ENCODE measurements around the gene MX1. TPM values are rescaled to one million over a fixed set of nuclear protein-coding genes. Genes with fewer than 3 reads are reported as not detected.

The MX1 gene, protein sequence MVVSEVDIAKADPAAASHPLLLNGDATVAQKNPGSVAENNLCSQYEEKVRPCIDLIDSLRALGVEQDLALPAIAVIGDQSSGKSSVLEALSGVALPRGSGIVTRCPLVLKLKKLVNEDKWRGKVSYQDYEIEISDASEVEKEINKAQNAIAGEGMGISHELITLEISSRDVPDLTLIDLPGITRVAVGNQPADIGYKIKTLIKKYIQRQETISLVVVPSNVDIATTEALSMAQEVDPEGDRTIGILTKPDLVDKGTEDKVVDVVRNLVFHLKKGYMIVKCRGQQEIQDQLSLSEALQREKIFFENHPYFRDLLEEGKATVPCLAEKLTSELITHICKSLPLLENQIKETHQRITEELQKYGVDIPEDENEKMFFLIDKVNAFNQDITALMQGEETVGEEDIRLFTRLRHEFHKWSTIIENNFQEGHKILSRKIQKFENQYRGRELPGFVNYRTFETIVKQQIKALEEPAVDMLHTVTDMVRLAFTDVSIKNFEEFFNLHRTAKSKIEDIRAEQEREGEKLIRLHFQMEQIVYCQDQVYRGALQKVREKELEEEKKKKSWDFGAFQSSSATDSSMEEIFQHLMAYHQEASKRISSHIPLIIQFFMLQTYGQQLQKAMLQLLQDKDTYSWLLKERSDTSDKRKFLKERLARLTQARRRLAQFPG
- total RNA-seq (2014; rRNA removed; shearing (Covaris generic)): 10.1 and 11.4 TPM in 2 replicates

DNA sequence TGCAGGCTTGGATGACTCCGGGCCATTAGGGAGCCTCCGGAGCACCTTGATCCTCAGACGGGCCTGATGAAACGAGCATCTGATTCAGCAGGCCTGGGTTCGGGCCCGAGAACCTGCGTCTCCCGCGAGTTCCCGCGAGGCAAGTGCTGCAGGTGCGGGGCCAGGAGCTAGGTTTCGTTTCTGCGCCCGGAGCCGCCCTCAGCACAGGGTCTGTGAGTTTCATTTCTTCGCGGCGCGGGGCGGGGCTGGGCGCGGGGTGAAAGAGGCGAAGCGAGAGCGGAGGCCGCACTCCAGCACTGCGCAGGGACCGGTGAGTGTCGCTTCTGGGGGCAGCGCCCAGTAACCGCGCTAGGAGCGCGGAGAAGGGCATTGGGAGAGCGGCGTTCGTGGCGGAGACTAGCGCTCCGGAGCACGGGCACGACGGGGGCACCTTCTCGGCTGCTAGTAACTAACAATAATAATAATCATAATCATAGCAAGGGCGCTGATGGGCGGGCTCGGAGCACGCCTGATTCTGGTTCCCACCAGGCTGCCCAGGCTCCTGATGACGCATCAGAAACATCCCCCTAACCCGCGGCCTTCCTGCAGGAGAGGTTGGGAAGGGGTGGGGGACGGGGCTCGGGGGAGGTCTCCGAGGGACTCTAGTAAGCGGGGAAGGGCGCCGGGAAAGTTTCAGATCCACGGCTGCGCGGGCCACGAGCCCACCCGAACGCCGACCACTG is at the start of gene MX1:
TSS of gene MX1 (plus strand) at position 286 of the 722 bp plus-strand sequence. CDS start 5,832 bp downstream, outside the sequence.
- no peak for DNase-seq (ENCODE audit: low spot score)

DNA sequence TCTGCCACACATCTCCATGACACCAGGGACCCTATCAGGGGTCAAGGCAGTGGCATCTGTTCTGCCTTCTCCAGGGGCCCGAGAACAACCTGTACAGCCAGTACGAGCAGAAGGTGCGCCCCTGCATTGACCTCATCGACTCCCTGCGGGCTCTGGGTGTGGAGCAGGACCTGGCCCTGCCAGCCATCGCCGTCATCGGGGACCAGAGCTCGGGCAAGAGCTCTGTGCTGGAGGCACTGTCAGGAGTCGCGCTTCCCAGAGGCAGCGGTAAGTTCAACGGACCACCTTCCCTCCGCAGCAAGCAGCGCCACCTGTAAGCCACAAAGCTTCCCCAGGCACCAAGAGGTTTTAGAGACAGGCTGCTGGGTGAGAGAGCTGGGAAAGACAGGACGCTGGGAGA is 48.3 kb upstream of the MX1 start:
- DNase-seq (ENCODE audit: low spot score): no peak

DNA sequence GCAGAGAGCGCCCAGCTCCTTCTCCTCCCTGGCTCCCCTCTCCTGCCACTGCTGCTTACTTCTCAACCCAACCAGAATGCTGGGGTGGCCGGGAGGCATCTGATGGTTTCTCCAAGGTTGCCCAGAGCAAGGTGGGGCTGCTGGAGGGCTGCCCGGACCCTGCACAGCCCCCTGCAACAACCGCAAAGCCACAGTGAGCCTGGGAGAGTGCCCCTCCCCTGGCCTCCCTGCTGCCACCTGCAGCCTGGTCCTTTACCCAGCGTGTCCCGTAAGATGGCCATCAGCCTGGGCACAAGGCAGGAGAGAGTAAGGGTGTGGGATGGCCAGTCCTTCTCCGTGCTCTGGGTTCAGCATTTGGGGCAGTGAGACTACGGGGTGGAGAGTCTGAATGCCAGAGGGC is 47.2 kb upstream of the MX1 start:
- DNase-seq (ENCODE audit: low spot score): no peak

DNA sequence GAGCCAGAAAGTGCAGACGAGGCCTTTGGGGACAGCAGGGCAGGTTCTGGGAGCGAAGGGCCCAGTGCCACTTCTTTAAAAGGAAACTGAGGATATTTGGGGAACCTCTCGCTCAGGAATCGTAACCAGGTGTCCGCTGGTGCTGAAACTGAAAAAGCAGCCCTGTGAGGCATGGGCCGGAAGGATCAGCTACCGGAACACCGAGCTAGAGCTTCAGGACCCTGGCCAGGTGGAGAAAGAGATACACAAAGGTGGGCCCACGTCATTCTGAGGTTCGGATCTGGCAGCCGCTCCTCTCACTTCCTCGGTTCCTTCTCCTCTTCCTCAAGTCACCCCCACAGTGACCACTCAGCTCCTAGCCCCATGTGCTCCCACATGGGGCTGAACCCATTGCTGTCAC is 46.1 kb upstream of the MX1 start:
- DNase-seq (ENCODE audit: low spot score): no peak

DNA sequence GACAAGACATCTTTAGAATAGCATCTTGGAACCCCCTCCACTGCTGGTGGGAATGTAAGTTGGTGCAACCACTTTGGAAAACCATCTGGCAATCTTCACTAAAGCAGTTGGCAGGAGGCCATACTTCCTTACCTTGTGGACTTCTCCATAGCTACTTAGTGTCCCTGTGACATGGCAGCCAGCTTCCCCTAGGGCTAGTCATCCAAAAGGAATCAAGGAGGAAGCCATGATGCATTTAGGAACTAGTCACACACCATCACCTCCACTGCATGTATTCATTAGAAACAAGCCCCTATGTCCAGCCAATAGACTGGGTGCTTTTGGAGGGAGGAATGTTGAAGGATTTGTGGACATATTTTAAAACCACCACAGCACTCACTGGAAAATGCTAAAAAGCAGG is 44.3 kb upstream of the MX1 start:
- no peak for DNase-seq (ENCODE audit: low spot score)

DNA sequence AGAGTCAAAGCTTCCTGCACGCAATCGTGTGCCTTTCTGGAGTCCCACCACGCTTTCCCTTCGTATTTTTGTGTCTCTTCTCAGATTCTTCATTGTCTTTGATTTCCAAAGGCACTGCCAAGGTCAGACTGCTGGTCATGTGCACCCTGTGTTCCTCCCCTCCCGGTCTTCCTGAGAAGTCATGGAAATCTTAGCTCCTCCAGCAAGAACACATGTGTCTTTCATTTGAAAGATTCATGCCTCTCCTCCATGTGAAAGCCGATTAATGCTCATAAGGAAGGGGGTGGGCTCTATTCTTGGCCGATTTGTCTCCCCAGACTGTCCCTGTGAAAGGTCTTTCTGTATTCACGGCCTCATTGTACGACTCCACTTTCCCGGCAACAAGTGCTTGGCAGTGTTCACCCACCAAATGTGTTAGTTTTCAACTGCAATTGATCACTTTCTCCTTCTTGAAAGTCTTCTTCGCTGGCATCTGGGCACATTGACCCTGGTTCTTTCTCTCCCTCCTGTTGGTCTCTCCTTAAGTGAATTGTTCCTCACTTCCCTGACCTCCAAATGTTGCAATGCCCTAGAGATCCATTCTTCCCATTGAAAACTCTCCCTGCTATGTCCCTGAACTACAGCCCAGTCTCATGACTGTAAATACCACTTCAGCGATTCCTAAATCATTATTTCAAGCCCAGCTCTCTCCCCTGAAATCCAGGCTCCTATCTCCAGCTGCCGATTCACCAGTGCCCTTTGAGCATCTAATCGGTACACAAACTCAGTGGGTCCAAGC is 38.8 kb upstream of the MX1 start:
- DNase-seq (ENCODE audit: low spot score): no peak

DNA sequence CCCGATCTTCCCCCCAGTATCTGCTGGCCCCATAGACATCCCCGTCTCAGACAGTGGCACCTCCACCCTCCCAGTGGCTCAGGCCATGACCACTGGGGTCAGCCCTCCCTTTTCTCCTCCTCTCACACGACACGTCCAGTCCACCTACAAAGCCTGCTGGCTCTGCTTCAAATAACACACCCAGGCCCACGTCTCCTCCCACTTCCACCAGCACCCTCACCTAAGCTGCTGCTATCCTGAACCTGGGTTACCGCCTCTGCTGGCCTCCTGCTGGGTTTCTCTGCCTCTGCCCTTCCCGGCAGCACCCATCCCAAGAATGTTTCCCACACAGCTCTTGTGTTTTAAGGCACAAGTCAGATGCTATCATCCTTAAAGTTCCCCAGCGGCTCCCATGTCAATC is 38.2 kb upstream of the MX1 start:
- DNase-seq (ENCODE audit: low spot score): no peak

DNA sequence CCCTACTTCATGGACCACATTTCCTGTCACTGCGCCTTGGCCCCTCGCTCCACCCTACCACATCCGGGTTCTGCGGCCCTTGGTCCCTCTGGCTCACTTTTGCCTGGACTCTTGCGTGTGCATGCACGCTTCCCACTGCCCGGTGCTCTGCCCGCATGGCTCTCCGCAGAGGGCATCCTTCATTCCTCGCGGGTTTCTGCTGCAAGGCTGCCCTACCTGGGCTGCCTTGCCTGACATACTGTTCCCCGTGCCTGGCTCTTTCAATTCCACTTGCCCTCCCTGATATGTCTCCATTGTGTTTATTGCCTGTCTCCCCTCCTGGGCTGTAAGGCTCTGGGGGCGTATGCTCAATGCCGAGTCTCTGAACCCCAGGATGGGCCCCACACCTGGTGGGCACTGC is 37.8 kb upstream of the MX1 start:
- DNase-seq (ENCODE audit: low spot score): no peak

DNA sequence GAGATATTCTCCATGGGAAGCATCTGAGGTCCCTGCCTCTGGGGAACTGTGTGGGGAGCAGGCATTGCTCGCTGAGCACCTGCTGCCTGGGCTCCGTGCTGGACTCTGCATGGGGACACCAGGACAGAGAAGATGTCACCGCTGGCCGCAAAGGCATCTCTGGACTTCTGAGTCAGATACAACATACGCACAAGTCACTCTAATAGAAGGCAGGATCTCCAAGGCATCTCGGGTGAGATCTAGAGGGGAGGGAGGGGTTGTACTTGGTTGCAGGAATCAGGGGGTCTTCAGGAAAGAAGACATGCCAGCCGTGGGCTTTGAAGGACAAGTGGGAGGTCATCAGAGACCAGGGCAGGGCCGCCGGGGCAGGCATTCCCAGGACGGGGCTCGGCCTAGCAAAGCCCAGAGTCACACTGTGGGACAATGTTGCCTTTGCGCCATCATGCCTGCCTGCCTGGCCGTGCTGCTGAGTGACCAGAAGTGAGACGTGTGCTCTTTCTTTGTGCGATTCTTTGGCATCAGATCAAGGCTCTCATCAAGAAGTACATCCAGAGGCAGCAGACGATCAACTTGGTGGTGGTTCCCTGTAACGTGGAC is 35.9 kb upstream of the MX1 start:
- DNase-seq (ENCODE audit: low spot score): no peak

DNA sequence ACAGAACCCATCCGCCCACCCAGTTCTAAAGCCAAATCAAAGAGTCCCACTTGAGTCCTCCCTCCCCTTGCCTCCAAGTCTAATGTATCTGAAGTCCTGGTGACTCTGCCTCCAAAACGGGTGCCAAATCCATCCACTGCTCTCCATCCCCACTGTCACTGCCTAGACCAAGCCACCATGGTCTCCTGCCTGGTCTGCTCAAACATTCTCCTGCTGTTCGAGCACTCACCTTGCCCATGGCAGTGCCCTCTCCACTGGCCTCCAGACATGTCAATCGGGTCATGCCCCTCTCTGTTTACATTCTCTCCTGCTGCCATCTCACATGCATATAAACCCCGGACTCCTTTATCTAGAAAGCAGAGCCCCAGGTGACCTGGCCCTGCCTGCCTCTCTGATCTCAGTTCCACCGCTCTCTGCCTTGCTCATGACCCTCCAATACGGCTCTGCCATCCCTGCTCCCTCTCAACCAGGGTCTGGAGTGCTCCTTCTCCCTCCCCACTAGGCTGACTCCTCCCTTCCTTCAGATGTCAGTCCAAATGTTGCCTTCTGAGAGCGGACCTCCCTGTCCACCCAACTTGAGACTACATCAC is 32.1 kb upstream of the MX1 start:
- no peak for DNase-seq (ENCODE audit: low spot score)

DNA sequence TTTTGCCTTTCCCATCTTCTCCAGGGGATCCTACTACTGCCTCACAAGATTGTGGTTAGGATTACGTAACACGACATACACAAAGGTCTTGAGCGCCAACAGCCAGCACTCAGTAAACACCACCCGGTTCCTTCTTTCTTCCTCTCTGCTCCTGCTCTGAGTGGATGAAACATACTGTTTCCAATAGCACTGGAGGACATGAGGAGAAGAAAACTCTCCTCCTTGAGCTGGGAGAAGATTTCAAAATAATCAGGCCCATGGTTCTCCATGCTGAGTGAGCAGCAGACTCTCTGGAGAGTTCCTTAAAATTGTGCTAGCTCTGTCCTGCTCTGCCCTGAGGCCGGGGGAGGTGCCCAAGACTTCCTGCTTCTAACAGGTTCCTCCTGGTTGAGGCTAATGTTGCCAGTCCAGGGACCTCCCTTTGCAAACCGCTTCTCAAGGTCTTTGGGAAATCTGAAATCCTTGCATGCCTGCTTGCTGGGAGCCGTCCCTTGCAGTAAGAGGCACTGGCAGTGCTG is 29.4 kb upstream of the MX1 start:
- DNase-seq (ENCODE audit: low spot score): peak; percentile 19

DNA sequence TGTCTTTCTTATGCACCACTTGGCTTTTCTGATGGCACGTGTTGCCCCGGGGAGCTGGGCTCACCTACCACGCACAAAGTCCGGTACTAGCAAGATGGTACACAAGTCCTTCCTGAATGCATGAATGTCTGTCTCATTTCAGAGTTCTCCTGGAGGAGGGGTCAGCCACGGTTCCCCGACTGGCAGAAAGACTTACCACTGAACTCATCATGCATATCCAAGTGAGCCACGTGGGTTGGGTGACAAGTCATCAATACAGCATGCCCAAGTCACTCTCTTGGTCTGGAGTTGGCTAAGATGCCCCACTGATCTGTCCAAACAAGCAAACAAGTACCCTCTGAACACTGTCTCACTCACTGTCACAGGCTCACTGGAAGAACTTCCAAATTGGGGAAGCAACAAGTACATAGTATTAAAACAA is 28.6 kb upstream of the MX1 start:
- no peak for DNase-seq (ENCODE audit: low spot score)

DNA sequence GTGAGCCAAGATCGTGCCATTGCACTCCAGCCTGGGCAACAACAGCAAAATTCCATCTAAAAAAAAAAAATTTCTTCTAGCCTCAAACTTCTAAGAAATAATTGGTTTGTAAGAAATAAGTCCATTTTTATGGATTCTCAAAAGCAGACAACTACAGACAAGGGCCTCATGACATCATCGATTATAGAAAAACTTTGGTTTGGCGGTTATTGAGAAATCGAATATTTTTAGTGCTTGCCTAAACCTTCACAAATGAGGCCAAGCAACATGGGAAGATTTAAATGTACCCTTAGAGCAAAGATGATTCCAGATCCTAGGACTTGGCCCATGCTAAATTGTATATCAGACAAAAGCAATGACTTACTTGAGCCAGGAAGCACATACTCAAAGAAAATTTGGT is 27.8 kb upstream of the MX1 start:
- no peak for DNase-seq (ENCODE audit: low spot score)

DNA sequence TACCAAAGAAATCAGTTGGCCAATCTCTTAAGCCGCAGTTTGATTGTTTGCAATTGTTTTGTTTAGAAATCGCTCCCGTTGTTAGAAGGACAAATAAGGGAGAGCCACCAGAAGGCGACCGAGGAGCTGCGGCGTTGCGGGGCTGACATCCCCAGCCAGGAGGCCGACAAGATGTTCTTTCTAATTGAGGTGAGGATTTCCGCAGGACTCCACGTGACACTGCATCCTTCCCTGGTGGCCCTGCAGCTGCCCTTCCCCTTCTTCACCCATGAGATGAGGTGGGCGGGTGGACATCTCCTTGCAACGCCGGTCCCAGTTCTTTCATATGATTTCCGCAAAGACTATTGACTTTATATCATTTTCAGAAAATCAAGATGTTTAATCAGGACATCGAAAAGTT is 27.2 kb upstream of the MX1 start:
- no peak for DNase-seq (ENCODE audit: low spot score)

DNA sequence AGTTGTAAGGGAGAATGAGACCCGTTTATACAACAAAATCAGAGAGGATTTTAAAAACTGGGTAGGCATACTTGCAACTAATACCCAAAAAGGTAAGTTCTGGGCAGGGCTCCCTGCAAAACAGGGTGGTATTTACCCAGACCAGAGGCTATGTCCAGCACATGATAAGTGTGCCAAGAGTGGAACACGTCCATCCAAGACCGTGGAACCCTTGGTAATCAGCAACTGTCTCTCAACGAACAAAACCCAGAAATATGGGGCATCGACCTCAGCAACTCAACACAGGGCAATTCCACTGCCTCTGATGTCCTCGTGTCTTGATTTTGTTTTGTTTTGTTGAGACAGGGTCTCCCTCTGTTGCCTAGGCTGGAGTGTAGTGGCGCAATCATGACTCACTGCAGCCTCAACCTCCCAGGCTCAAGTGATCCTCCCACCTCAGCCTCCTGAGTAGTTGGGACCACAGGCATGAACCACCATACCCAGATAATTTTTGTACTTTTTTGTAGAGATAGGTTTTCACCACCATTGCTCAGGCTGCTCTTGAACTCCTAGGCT is 26.7 kb upstream of the MX1 start:
- no peak for DNase-seq (ENCODE audit: low spot score)

DNA sequence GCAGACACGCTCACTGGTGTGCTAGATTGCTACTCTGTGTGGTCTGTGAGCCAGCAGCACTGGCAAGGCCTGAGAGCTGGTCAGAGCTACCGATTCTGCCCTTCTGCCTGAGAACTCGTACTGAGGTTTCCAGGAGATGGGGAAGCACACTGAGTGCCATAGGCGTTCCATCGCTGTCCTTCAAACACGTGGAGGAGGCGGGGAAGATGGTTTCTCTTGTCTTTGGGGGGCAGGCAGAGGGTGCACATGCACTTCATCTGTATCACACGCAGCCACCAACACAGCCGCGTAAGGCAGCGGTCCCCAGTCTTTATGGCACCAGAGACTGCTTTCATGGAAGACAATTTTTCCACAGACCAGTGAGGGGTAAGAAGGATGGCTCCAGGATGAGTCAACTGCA is 23.8 kb upstream of the MX1 start:
- DNase-seq (ENCODE audit: low spot score): no peak

DNA sequence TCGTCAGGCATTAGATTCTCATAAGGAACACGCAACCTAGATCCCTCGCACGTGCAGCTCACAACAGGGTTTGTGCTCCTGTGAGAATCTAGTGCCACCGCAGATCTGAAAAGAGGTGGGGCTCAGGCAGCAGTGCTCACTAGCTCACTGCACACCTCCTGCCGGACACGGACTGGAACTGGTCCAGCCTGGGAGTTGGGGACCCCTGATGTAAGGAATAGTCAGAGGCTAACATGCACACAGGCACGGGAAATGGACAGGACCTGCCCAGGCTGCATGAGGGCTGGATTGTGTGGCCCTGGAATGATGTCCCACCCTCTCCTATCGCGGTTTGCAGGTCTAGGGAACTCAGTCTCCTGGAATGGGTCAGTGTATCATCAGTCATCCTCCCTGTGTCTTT is 23.2 kb upstream of the MX1 start:
- no peak for DNase-seq (ENCODE audit: low spot score)

DNA sequence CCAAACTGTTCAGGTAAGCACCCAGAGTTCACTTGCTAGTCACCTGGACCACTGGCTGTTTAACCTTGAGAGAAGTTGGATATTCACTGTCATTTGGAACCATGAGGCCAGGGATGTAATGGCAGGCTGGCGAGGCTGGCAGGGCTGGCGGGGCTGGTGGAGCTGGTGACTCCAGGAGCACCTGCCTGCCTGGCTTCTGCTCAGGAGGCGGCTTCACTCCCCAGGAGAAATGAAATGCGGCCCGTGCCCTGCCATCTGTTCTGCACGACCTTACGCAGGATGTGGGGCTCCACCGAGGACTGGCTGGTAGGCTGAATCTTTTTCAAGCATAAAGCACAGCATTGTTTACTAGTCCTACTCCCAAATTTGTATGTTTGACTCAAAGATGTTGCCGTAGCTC is 22.7 kb upstream of the MX1 start:
- no peak for DNase-seq (ENCODE audit: low spot score)

DNA sequence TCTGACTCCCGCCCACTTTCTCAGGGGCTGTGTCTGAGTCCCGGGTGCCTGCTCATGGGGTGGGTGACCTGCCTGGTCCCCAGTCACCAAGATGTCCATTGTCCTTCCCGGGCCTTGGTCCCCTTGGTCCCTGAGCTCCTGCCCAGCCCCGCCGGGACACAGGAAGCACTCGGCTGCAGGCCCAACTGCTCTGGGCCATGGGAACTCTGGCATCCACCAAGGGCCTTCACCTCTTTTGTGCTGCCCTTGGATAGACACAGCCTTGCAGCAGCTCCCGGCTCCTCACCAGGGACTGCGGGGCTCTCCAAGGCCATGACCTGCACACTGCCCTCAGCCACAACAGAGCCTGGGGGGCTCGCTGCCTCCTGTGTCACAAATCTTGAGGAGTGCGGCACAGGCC is 22.1 kb upstream of the MX1 start:
- DNase-seq (ENCODE audit: low spot score): no peak

DNA sequence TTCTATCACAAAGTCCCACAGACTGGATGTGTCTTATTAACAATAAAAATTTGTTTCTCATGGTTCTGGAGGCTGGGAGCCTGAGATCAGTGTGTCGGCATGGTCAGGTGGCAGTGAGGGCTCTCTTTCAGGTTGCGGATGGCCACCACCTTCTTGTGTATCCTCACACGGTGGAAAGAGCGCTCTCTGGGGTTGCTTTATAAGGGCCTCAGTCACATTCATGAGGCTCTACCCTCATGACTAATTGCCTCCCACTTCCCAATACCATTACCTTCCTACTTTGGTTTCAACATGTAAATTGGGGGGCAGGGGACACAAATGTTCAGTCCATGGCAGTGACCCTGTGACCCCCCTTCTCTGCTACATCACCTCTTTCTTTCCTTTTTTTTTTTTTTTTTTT is 20.7 kb upstream of the MX1 start:
- no peak for DNase-seq (ENCODE audit: low spot score)

DNA sequence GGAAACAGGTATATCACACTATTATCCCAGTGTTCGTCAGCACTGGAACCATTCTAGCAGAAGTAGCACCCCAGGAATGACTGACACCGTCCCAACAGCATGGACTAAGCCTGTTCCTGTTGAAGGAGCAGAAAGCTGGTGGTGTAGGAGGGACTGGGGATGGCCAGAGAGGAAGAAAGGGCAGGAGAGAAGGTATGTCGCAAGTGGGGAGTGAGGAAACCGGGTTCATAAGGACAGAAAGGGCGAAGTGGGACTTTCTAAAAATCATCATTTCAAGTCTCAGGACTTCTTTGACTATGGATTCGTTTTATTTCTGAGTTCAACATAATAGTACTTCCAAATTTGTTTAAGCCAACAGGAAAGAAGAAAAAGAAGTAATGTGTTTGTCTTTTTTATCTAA is 19.7 kb upstream of the MX1 start:
- DNase-seq (ENCODE audit: low spot score): no peak
